ENCODE results near the gene CACNA2D3. TPM values are rescaled to one million over a fixed set of nuclear protein-coding genes. Genes with fewer than 3 reads are reported as not detected.

The CACNA2D3 gene
- total RNA-seq, 4 donors from 2014 or later = 0.30 to 9.6 (median 3.9) TPM

- no peak for DNase-seq (ENCODE audit: low spot score in 2 of 2)
- Histone ChIP-seq H3K4me1 (no peaks in the 10 kb centered on the region), H3K27ac (no peak overlapping the region), H3K4me3 (no peak overlapping the region), H3K9me3 (no peaks in the 10 kb centered on the region), H3K27me3 (no peaks in the 10 kb centered on the region), H3K36me3 (no peaks in the 10 kb centered on the region)
- WGBS, 2 donors = 58 to 63% methylated on average over 2 of the region's 2 CpGs
- TF ChIP-seq POLR2A (IDR thresholded peaks at IDR 0.05) (no peak), EP300 (IDR thresholded peaks at IDR 0.05) (no peak), CTCF (IDR thresholded peaks at IDR 0.05) (no peak)
These were observed 217.3 kb downstream of the CACNA2D3 start for GRCh38 chr3:54339608-54340007.

DNA sequence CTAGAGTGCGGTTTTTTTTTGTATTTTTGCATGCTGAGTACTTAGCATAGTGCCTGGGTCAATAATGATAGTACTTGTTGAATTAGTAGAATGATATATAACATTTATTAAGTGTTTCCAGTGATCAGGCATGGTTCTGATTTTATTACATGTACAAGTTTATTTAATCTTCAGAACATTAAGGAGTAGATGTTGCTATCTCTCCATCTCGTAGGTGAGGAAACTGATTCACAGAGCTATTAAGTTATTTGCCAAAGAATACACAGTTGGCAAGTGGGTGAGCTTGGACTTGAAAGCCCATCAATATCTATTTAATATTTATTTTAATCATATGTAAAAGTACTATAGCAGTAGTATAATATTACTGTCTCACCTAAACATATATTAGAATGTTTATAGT lies 219.5 kb downstream of the CACNA2D3 start:
- TF ChIP-seq CTCF (IDR thresholded peaks at IDR 0.05) = no peak
- no peak for TF ChIP-seq EP300 (IDR thresholded peaks at IDR 0.05)
- TF ChIP-seq POLR2A (IDR thresholded peaks at IDR 0.05) = no peak
- 90 to 92% methylated on average over 2 of the region's 2 CpGs for WGBS, 2 donors

GRCh38 chr3:54342676-54343075 lies 220.3 kb downstream of the CACNA2D3 start:
- no peak for TF ChIP-seq POLR2A (IDR thresholded peaks at IDR 0.05)
- TF ChIP-seq CTCF (IDR thresholded peaks at IDR 0.05) = no peak
- TF ChIP-seq EP300 (IDR thresholded peaks at IDR 0.05) = no peak

More for the DNA sequence above, 219.5 kb downstream of the CACNA2D3 start:
- Histone ChIP-seq H3K4me3 (no peak overlapping the region), H3K27ac (no peak overlapping the region), H3K9me3 (no peaks in the 10 kb centered on the region), H3K4me1 (peaks cover 0 to 5% (median 0%) of the 10 kb centered on the region in 4 donors), H3K36me3 (no peaks in the 10 kb centered on the region), H3K27me3 (no peaks in the 10 kb centered on the region)
- DNase-seq (ENCODE audit: low spot score in 2 of 2) = no peak

GRCh38 chr3:54343495-54343894 lies 221.1 kb downstream of the CACNA2D3 start:
- Histone ChIP-seq H3K27me3 (no peaks in the 10 kb centered on the region), H3K4me1 (peaks cover 0 to 5% (median 0%) of the 10 kb centered on the region in 4 donors), H3K36me3 (no peaks in the 10 kb centered on the region), H3K27ac (no peak overlapping the region), H3K4me3 (no peak overlapping the region), H3K9me3 (no peaks in the 10 kb centered on the region)
- no peak for TF ChIP-seq CTCF (IDR thresholded peaks at IDR 0.05)
- TF ChIP-seq POLR2A (IDR thresholded peaks at IDR 0.05) = no peak
- no peak for TF ChIP-seq EP300 (IDR thresholded peaks at IDR 0.05)
- WGBS, 2 donors = 92 to 95% methylated on average over 1 of the region's 1 CpG
- DNase-seq (ENCODE audit: low spot score in 2 of 2) = no peak

More at GRCh38 chr3:54342676-54343075, 220.3 kb downstream of the CACNA2D3 start:
- Histone ChIP-seq H3K27me3 (no peaks in the 10 kb centered on the region), H3K9me3 (no peaks in the 10 kb centered on the region), H3K36me3 (no peaks in the 10 kb centered on the region), H3K4me1 (peaks cover 0 to 5% (median 0%) of the 10 kb centered on the region in 4 donors), H3K4me3 (no peak overlapping the region), H3K27ac (no peak overlapping the region)
- 30 to 39% methylated on average over 6 to 9 of the region's 9 CpGs for WGBS, 2 donors
- DNase-seq (ENCODE audit: low spot score in 2 of 2) = no peak

DNA sequence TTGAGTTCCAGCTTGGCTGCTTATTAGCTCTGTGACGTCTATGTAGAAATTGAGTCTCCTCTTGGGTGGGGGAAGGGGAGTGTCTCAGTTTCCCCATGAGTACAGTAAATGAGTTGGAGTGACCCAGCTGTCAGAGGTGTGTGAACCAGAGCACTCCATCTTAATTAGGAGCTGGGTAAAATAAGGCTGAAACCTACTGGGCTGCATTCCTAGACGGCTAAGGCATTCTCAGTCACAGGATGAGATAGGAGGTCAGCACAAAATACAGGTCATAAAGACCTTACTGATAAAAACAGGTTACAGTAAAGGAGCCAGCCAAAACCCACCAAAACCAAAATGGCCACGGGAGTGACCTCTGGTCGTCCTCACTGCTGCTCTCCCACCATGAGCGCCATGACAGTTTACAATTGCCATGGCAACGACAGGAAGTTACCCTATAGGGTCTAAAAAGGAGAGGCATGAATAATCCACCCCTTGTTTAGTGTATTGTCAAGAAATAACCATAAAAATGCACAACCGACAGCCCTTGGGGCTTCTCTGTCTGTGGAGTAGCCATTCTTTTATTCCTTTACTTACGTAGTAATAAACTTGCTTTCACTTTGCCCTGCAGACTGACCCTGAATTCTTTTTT lies 222.4 kb downstream of the CACNA2D3 start:
- no peak overlapping the region for H3K4me3 ChIP-seq
- no peak for TF ChIP-seq POLR2A (IDR thresholded peaks at IDR 0.05)
- DNase-seq (ENCODE audit: low spot score in 2 of 2) = no peak
- WGBS, 2 donors = 44% methylated on average over 8 of the region's 8 CpGs
- no peaks in the 10 kb centered on the region for H3K36me3 ChIP-seq
- no peaks in the 10 kb centered on the region for H3K27me3 ChIP-seq
- H3K27ac ChIP-seq = no peak overlapping the region
- H3K9me3 ChIP-seq = no peaks in the 10 kb centered on the region
- H3K4me1 ChIP-seq = peaks cover 0 to 5% (median 0%) of the 10 kb centered on the region in 4 donors

Data from tibial nerve (tissue), 4 donors.